NCI-H526 treated with DMSO at 0.1 percent for 48 hours (cell line): ENCODE results near the gene CDK6.
"Not testable (repeated sequence)": the region's sequence is repeated elsewhere in the genome, so short reads cannot be mapped to it uniquely, and the experiment has no call there.

Experiments
- DNase-seq: peaks from one replicate; lab custom pipeline; 2025; lab: John Stamatoyannopoulos, UW

Gene CDK6

GRCh38 chr7:92761391-92762097, 74.8 kb downstream of the CDK6 start:
- no peak for DNase-seq

GRCh38 chr7:92758796-92759431, 77.5 kb downstream of the CDK6 start:
- DNase-seq: no peak

- DNase-seq: not testable (repeated sequence)
These were observed 79.0 kb downstream of the CDK6 start for GRCh38 chr7:92757311-92757910.

GRCh38 chr7:92755680-92756079, 80.7 kb downstream of the CDK6 start:
- no peak for DNase-seq

GRCh38 chr7:92754919-92755581, 81.3 kb downstream of the CDK6 start:
- no peak for DNase-seq

- no peak for DNase-seq
These were observed 82.8 kb downstream of the CDK6 start for GRCh38 chr7:92753614-92754013.

- no peak for DNase-seq
These were observed 84.2 kb downstream of the CDK6 start for GRCh38 chr7:92751902-92752901.

- DNase-seq: no peak
These were observed 85.4 kb downstream of the CDK6 start for GRCh38 chr7:92750946-92751345.

GRCh38 chr7:92750447-92750839, 85.9 kb downstream of the CDK6 start:
- DNase-seq: no peak

GRCh38 chr7:92749832-92750446, 86.4 kb downstream of the CDK6 start:
- DNase-seq: no peak

GRCh38 chr7:92749327-92749755, 87.0 kb downstream of the CDK6 start:
- DNase-seq: no peak

GRCh38 chr7:92748495-92748894, 87.9 kb downstream of the CDK6 start:
- no peak for DNase-seq

GRCh38 chr7:92747041-92747835, 89.1 kb downstream of the CDK6 start:
- DNase-seq: no peak

GRCh38 chr7:92745241-92745640, 91.1 kb downstream of the CDK6 start:
- no peak for DNase-seq

GRCh38 chr7:92744180-92744579, 92.2 kb downstream of the CDK6 start:
- DNase-seq: not testable (repeated sequence)

GRCh38 chr7:92742186-92742585, 94.2 kb downstream of the CDK6 start:
- no peak for DNase-seq

- DNase-seq: no peak
These were observed 95.7 kb downstream of the CDK6 start for GRCh38 chr7:92740700-92741126.

GRCh38 chr7:92740134-92740533, 96.2 kb downstream of the CDK6 start:
- DNase-seq: no peak

GRCh38 chr7:92739091-92739490, 97.3 kb downstream of the CDK6 start:
- no peak for DNase-seq

GRCh38 chr7:92737706-92738105, 98.7 kb downstream of the CDK6 start:
- no peak for DNase-seq
